ENCODE data around the gene ZNF71.

The ZNF71 gene

DNA sequence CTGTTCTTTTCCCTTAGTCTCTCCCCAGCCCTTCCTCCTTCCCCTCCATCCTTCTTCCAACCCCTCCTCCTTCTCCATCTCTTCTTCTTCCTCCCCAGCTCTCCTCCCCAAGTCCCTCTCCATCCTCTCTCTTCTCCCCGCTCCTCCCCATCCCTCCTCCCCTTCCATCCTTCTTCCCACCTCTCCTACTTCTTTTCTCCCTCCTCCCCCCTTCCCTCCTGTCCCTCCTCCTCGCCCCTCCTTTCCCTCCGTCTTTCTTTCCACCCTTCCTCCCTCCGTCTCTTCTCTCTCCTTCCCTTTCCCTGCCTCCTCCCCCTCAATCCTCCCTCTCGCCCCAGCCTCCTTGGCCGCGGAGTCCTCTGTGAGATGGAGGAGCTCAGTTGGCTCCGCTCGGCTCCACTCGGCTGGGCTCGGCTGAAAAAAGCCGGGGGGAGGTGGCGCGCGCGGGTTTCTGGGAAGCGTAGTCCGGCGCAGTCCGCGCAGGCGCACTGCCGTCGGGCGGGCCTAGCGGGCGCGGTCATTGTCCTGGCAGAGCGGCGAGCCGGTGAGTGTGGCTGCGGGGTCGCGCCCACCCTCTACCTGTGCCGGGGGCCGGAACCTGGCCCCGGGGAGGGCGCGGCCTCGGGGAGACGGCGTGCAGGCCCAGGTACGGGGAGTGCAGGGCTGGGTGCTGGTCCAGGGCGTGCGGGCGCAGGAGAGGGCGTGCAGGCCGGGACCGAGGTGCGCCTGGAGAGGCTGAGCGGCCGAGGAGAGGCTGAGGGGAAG lies at the start of gene ZNF71:
Gene ZNF71 (plus strand): TSS at position 520 of the 765 bp plus-strand sequence. CDS start 6,257 bp downstream, outside the sequence.
- DNase-seq, result peak; percentile 91

DNA sequence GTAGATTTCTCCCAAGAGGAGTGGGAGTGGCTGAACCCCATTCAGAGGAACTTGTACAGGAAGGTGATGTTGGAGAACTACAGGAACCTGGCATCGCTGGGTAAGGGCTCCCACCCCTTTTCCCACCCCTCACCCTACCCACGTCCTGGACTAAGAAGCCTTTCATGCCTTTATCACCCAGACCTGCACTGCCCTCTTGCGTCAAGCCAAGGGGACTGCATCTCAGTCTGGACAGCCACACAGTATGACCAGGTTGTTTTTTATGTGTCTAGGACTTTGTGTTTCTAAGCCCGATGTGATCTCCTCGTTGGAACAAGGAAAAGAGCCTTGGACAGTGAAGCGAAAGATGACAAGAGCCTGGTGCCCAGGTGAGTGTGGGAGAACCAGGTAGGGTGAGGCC lies 47.6 kb upstream of the ZNF71 start:
- no peak for DNase-seq

DNA sequence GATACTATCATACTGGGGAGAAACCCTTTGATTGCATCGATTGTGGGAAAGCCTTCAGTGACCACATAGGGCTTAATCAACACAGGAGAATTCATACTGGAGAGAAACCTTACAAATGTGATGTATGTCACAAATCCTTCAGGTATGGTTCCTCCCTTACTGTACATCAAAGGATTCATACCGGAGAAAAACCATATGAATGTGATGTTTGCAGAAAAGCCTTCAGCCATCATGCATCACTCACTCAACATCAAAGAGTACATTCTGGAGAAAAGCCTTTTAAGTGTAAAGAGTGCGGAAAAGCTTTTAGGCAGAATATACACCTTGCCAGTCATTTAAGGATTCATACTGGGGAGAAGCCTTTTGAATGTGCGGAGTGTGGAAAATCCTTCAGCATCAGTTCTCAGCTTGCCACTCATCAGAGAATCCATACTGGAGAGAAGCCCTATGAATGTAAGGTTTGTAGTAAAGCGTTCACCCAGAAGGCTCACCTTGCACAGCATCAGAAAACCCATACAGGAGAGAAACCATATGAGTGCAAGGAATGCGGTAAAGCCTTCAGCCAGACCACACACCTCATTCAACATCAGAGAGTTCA lies 40.7 kb upstream of the ZNF71 start:
- no peak for DNase-seq

DNA sequence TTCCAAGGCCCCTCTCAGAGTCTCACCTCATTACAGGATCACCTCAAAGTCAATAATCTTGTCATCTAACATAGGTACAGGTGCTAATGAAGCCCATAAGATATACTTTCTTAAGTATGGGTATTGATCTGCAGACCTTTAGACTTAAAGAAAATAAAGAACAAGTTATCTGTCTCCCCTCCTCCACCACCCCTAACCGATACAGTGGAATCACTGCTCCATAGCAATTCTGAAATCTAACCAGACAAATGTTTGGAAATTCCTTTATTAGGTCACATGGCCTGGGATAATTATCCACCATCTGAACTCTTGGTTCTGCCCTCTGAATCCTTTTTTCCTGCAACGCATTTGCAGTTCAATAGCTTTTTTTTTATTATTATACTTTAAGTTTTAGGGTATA lies 32.3 kb upstream of the ZNF71 start:
- DNase-seq, result no peak

DNA sequence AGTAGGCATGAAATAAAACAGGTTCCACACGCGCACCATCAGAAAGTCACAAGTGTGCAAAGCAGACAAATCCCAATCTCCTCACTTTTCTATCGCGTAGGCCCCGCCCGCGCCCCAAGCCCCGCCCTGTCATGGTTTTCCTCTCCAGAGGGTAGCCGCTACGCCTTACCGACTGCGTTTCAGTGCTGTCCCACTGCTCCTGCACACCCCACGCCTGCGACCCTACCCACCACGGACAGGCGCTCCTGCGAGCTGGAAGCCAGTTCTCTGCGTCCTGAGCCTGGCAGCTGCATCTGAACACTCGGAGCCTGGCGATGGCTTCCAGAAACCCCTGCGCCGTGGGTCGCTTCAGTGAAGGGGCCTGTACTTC lies 28.2 kb upstream of the ZNF71 start:
- peak; percentile 40 for DNase-seq

DNA sequence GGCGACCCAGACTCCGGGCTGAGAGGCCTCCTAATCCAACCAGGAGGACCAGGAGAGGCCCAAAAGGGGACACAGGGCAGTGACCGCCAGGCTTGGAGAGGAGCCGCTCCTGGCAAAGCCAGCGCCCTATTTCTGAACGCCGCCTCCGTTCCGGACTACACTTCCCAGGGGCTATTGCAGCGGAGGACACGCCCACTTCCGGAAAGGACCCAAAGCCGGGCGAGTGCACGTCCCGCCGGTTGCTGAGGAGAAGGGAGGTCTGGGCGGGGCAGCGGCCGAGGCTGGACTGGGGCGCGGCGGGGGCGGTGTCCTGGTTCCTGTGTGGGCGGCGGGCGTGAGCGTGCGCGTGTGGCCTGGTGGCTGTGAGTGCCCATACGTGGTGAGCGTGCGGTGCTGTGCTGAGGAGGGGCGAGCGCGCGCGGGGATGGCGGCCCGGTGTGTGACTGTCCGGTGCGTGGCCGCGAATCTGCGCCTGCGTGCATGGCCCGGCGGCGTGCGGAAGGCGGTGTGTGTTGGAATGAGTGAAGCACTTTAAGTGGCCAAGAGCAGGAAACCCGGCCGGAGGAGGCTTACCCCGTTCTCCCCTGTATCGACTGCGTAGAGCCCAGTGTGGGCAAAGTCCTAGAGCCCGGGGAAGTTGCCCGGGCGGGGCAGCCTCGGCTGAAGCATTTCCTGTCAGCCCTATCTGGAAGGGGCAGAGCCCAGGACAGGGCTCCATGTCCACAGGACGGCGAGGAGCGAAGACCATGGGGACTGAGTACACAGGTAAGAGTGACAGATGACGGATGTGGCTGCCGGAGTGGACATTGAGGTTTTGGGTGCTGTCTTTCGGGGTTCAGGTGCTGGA lies 27.6 kb upstream of the ZNF71 start, which contains the start of gene ZNF470:
Gene ZNF470 (plus strand): TSS at position 195 of the 847 bp plus-strand sequence. CDS start 2,844 bp downstream, outside the sequence.
- peak; percentile 88 for DNase-seq

DNA sequence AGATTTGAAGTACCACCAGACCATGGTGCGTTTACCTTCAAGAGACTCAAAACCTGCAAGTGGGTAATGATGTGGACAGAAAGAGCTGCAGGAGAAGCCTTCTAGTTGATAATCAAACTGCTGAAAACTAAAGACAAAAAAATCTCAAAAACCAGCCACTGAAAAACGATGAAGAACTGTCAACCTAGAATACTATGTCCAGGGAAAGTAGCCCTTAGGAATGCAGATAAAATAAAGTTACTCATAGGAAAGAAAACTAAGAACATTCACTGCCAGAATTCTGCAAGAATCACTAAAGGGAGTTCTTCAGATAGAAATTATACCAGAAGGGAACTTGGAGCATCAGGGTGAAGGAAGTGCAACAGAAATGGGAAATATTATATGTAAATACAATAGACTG lies 22.5 kb upstream of the ZNF71 start:
- DNase-seq, result no peak

DNA sequence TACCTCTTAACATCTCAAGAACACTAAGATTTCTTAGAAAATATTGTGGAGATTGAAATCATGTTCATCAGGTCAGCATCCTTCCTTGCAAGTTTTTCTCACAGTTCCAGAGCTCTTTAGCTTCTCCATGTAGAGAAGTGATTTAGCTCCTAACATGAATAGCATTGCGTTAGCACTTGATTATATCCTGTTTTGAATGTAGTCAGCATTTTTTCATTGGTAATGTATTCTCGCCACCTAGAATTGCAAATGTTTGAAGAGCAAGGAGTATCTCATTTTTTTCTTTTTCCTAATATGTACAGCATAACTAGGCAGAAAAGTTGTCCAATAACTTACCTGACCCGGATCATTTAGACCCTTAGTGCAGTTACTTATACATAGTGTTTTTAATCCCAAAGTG lies 21.2 kb upstream of the ZNF71 start:
- no peak for DNase-seq

DNA sequence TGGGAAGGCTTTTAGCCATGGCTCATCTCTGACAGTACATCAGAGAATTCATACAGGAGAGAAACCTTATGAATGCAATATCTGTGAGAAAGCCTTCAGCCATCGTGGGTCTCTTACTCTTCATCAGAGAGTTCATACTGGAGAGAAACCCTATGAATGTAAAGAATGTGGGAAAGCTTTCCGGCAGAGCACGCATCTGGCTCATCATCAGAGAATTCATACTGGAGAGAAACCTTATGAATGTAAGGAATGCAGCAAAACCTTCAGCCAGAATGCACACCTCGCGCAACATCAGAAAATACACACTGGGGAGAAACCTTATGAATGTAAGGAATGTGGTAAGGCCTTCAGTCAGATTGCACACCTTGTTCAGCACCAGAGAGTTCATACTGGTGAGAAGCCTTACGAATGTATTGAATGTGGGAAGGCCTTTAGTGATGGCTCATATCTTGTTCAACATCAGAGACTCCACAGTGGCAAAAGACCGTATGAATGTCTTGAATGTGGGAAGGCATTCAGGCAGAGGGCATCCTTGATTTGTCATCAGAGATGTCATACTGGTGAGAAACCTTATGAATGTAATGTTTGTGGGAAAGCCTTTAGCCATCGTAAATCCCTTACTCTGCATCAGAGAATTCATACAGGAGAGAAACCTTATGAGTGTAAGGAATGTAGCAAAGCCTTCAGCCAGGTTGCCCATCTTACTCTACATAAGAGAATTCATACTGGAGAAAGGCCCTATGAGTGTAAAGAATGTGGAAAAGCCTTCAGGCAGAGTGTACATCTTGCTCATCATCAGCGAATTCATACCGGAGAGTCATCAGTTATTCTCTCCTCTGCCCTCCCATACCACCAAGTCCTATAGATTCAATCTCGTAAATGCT lies 17.1 kb upstream of the ZNF71 start:
- DNase-seq, result no peak

DNA sequence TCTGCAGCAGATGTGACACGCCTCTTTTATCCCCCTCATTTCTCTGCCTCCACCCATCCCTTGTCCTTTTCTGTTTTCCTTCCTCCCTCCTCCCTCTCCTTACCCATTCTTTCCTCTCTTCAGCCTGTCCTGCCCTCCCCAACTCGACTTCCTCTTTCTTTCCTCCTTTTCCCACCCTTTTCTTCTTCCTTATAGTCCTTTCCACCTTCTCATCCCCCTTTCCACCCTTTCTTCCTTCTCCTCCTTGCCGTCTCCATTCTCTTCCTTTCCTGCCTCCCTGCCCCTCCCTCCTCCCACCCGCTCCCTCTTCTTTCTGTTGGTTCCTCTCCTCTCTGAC lies 688 bp upstream of the ZNF71 start:
- DNase-seq, result no peak

DNA sequence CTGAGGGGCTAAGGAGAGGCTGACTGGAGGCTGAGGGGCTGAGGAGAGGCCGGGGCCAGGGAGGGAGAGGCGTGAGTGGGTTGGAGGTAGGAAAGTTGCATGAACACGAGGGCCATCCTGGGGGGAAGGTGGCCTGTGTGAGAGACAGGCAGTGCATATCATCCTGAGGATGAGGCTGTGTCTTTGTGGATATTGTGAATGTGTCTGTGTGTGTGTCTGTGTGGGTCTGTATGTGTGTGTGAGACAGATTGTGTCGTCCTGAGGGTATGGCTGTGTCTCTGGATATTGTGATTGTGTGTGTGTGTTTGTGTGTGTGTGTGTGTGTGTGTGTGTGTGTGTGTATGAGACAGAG lies 422 bp downstream of the ZNF71 start:
- no peak for DNase-seq

DNA sequence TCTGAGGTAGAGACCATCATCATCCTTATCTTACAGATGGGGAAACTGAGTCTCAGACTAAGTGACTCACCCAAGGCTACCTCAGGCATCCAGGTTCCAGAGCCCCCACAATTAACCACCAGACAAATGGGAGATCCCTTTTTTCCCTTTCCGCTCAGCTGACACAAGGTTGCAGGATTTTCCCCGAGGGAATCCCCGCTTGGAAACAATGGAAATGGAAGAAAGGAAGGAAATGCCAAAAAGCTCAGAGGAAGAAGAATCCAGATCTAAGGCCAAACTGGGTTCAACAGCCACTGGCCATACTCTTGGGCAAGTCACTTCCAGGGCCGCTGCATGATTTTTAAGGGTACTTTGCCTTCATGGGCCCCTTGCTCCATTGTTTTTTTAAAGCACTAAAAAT lies 1.6 kb downstream of the ZNF71 start:
- no peak for DNase-seq

DNA sequence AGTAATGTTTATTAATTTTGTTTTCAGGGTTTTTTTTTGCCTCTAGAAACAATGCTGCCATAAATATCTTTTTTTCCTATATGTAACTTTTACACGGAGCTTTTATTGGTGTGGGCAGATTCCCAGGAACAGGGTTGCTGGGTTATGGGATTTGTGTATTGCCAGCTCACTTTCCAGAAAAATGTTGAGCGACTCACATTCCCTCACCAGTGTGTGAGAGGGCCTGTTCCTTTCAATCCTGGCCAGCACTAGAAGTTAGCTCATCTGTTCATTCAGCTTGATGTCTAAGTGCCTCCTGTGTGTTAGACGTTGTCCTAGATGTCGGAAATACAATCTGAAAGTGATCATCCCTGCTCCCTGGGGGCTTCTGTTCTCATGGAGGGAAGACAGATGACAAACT lies 2.6 kb downstream of the ZNF71 start:
- DNase-seq, result no peak

DNA sequence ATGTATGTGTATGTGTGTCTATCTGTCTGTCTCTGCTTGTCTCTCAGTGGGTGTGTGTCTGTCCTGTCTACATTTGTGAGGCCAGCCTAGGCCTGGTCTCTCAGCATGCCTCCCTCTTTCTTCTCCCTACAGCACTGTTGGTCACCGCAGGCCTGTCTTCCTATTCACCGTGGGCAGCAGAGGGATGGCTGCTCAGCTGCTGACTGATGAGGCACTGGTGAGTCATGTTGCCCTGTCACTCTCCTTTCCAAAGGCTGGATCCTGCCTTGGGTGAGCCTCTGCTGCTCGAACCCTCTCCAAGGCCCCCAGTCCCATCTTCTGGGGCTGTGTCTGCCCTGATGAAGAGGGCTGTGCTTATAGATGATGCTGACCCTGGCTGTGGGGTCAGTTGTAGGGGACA lies 6.3 kb downstream of the ZNF71 start:
- no peak for DNase-seq

DNA sequence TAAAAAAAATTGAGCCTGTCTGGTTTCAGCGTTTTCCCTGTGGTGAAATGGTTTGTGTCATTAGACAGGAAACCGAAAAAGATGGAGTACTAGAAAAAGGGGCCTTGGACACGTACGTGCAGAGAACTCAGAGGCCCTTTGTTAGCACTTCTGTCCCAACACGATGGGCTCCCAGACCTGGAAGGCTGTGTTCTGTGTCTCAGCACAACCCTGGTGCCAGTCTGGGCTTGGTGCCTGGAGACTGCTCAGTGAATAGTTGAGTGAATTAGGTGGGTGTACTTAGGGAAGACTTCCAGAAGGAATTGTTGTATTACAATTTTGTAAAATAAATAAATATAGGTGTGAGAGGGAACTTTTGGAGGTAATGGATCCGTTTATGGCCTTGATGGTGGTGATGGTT lies 8.7 kb downstream of the ZNF71 start:
- DNase-seq, result no peak

DNA sequence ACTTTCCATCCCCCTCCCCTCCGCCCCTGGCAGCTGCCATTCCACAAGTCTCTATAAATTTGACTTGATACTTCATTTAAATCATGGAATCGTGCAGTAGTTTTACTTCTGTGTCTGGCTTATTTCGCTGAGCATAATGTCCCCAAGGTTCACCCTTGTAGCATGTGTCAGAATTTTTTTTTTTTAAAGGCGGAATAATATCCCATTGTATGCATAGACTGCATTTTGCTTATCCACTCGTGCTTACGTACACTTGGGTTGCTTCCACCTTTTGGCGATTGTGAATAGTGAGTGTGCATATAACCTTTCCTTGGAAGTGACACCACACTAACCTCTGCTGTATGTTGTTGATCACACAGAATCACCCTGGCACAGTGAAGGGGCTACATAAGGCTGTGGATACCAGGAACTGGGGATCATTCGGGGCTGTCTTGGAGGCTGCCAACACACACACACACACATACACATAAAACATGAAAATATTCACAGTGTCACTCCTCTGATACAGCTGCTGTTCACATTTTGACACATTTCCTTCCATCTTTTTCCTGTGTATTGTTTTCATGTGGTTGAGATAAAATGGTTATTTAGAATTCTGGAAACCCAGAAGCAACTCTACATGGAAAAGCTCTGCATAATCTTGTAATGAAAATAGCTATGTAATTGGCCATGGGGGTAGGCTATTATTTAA lies 13.3 kb downstream of the ZNF71 start:
- no peak for DNase-seq

DNA sequence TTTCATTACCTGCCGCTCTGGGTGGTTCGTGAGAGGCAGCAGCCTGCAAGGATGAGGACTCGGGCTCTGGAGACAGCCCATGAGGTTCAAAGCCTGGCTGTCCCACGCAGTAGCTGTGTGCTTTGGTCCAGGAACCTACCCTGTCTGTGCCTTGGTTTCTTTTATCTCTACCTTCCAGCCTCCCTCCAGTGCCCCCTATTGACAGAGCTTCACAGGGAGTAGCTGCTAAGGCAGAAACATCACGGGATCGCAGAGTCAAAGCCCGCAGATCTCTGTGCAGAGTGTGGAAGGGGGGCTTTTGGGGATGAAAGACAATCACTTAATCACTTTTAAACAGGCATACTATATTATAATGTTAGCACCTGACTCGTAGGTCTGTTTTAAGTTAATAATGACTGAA lies 16.2 kb downstream of the ZNF71 start:
- DNase-seq, result no peak

DNA sequence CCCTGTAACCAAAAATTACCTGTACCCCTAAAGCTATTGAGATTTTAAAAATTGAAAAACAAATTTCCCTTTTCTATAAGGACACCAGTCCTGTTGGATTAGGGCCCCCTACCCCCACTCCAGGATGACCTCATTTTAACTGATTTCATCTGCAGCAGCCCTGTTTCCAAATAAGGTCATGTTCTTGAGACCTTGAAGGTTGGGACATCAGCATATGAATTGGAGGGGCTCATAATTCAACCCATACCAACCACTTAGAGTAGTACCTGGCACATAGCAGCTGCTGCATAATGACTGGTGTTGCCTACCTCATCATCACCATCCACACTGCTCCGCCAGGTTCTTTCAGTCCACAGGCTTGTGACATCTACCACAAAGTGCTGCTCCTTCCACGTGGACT lies 17.6 kb downstream of the ZNF71 start:
- no peak for DNase-seq

DNA sequence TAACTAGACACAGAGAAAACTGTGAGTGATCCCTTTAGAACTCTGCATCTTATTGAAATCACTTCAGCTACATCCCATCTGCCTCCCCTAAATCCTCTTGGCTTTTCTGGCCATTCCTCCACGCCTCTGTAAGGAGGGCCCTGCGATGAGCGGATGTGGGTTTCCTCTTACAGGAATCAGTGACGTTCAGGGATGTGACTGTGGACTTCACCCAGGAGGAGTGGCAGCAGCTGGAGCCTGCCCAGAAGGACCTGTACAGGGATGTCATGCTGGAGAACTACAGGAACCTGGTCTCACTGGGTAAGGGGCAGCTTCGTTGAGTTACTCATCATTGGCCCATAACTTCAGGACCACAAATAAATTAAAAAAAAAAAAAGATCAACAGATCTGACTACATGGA lies 18.5 kb downstream of the ZNF71 start:
- no peak for DNase-seq

DNA sequence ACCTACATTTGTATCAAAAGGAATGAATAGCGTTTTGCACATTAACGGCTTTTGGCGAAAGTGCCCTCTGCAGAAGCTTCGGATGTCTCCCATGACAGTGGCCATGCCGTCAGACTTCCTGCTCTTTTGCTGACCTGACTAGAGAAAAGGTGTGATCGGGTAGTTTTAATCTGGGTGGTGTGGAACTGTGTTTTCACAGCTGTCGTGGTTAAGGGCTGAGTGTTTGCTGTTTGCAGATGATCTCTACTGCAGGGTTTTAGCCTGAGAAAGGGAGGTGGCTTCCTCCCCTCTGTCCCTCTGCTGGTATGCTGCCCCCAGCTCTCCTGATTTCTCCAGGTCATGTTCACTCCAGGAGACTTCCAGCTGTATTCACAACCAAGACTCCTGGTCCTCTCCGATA lies 22.4 kb downstream of the ZNF71 start:
- no peak for DNase-seq

DNA sequence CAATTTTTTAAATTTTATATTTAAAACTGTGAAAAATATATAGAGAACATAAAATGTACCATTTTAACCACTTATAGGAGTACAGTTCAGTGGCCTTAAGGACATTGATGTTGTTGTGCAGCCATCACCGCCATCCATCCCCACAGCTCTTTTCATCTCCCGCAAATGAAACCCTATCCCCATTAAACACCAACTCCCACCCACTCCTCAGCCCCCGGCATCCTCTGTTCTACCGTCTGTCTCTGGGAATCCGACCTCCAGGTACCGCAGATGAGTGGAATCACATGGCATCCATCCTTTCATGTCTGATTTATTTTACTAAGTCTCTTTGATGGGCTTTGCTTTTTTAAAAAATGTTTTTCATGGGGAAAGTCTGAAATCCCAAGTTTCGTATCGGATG lies 24.0 kb downstream of the ZNF71 start:
- DNase-seq, result no peak

DNA sequence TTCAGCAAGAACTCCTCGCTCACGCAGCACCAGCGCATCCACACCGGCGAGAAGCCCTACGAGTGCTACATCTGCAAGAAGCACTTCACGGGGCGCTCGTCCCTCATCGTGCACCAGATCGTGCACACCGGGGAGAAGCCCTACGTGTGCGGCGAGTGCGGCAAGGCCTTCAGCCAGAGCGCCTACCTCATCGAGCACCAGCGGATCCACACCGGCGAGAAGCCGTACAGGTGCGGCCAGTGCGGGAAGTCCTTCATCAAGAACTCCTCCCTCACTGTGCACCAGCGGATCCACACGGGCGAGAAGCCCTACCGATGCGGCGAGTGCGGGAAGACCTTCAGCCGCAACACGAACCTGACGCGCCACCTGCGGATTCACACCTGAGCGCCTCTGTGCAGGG lies 27.3 kb downstream of the ZNF71 start:
- DNase-seq, result no peak

DNA sequence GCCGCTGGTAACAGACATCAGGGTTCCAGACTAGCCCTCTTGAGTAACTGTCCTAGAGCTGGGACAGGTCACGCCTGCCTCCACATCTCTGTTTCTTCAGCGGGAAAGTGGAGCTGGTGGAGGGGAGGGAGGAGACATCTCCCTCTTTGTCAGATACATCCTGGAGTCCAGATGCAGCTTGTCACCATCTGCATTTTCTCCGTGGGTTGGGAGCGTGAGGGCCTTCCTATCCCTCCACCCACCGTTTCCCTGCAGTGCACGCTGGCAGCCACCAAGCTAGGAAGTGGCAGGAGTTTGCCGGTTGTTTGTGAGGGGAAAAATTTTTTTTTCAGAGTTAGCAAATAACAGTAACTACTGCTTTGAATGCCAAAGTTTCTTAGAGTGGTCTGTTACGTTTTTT lies 27.9 kb downstream of the ZNF71 start:
- no peak for DNase-seq
